PC-3 (cell line): ENCODE data around the gene USP33. TPM values are rescaled to one million over a fixed set of nuclear protein-coding genes. Genes with fewer than 3 reads are reported as not detected.
A peak's percentile ranks its signal among the peaks of the same experiment; 100 is the strongest.
"Not testable (repeated sequence)": the region's sequence is repeated elsewhere in the genome, so short reads cannot be mapped to it uniquely, and the experiment has no call there.

Source experiments
- ATAC-seq: fragments of 200-7000 bp; cut with Tn5 transposase; 2 replicates; pipeline ENCODE4 v1.9.1; 2020; ENCODE audit warnings: mild to moderate bottlenecking, moderate library complexity
- BruUV-seq: library from RNA; stranded (reverse); fragments of 400-500 nt; replicated peaks from 2 replicates; lab custom pipeline; 2021; lab: Mats Ljungman, UMichigan
- CTCF ChIA-PET: fragments of 300-600 bp; sonication (Branson Sonifier 250); formaldehyde crosslinking; loops from one replicate; lab custom pipeline; 2022; ENCODE audit warnings: antibody characterized with exemption; lab: Charles Lee
- POLR2A ChIA-PET: fragments of 300-600 bp; sonication (Branson Sonifier 250); formaldehyde crosslinking; loops from one replicate; lab custom pipeline; 2022; ENCODE audit warnings: antibody characterized with exemption; ENCODE audit not compliant: unreplicated experiment; lab: Charles Lee
- DNase-seq: peaks from one replicate; pipeline ENCODE4 v3.0.0-alpha.2; 2015
- H2AFZ ChIP-seq: fragments of 300-600 bp; sonication (generic); 2 replicates; pipeline ENCODE4 v1.6.0; 2016; ENCODE audit warnings: antibody characterized with exemption, low read length
- H3F3A ChIP-seq: fragments of 300-600 bp; sonication (generic); one replicate; pipeline ENCODE4 v1.6.0; 2017; ENCODE audit warnings: antibody characterized with exemption, low read length, control low read depth, mild to moderate bottlenecking; ENCODE audit not compliant: unreplicated experiment
- H3K27ac ChIP-seq: fragments of 300-600 bp; sonication (generic); 2 replicates; pipeline ENCODE4 v1.5.1; 2016; ENCODE audit warnings: mild to moderate bottlenecking, low read length
- H3K27me3 ChIP-seq: fragments of 300-600 bp; sonication (generic); 2 replicates; pipeline ENCODE4 v1.6.1; 2016; ENCODE audit warnings: low read length, mixed read lengths
- H3K36me3 ChIP-seq: fragments of 300-600 bp; sonication (generic); 2 replicates; pipeline ENCODE4 v1.6.1; 2016; ENCODE audit warnings: low read depth, mixed run types, low read length, mixed read lengths
- H3K4me1 ChIP-seq: fragments of 300-600 bp; sonication (generic); 2 replicates; pipeline ENCODE4 v1.5.1; 2016; ENCODE audit warnings: low read length; ENCODE audit not compliant: insufficient read depth
- H3K4me2 ChIP-seq: fragments of 300-600 bp; sonication (generic); 2 replicates; pipeline ENCODE4 v1.6.0; 2016; ENCODE audit warnings: low read length
- H3K4me3 ChIP-seq: fragments of 300-600 bp; sonication (generic); 2 replicates; pipeline ENCODE4 v1.5.1; 2016; ENCODE audit warnings: mild to moderate bottlenecking, low read length, mixed read lengths
- H3K79me2 ChIP-seq: fragments of 300-600 bp; sonication (generic); 2 replicates; pipeline ENCODE4 v1.6.1; 2017; ENCODE audit warnings: low read length, mixed read lengths
- H3K9ac ChIP-seq: fragments of 300-600 bp; sonication (generic); 2 replicates; pipeline ENCODE4 v1.6.0; 2016; ENCODE audit warnings: mild to moderate bottlenecking, low read length
- H3K9me2 ChIP-seq: fragments of 300-600 bp; sonication (generic); replicated peaks from 2 replicates; pipeline ENCODE4 v1.6.1; 2016; ENCODE audit warnings: mixed run types, low read length, mixed read lengths
- H3K9me3 ChIP-seq: fragments of 300-600 bp; sonication (generic); 2 replicates; pipeline ENCODE4 v1.6.1; 2016; ENCODE audit warnings: low read length, mixed read lengths
- H4K20me1 ChIP-seq: fragments of 300-600 bp; sonication (generic); 2 replicates; pipeline ENCODE4 v1.6.1; 2016; ENCODE audit warnings: low read length, mixed read lengths
- EZH2 ChIP-seq: fragments of 300-600 bp; sonication (generic); IDR thresholded peaks from one replicate; pipeline ENCODE4 v1.6.1; 2017; ENCODE audit warnings: antibody characterized with exemption, mild to moderate bottlenecking, low read length; ENCODE audit not compliant: unreplicated experiment
- EZH2phosphoT487 ChIP-seq: fragments of 300-600 bp; sonication (generic); IDR thresholded peaks from 2 replicates; pipeline ENCODE4 v1.6.1; 2018; ENCODE audit warnings: mild to moderate bottlenecking, antibody characterized with exemption, low read length, borderline replicate concordance
- intact Hi-C: fragments of 100-400 bp; cut with micrococcal nuclease; formaldehyde crosslinking; loops from 2 replicates; pipeline ENCODE4 v1.9.0; 2023
- total RNA-seq: library from RNA; depleted of rRNA; stranded (reverse); fragments of >200 nt; gene quantifications from 2 replicates; pipeline ENCODE4 v1.2.3, GENCODE V29; 2014
- TF ChIP-seq, protein P1 (sequence below): fragments of 300-600 bp; sonication (generic); conservative IDR thresholded peaks from 2 replicates; pipeline ENCODE4 v1.5.1; 2017; ENCODE audit warnings: antibody characterized with exemption, low read depth, mild to moderate bottlenecking, low read length

The USP33 gene
- total RNA-seq, 1 experiment from 2014 or later = 42.6 TPM

DNA sequence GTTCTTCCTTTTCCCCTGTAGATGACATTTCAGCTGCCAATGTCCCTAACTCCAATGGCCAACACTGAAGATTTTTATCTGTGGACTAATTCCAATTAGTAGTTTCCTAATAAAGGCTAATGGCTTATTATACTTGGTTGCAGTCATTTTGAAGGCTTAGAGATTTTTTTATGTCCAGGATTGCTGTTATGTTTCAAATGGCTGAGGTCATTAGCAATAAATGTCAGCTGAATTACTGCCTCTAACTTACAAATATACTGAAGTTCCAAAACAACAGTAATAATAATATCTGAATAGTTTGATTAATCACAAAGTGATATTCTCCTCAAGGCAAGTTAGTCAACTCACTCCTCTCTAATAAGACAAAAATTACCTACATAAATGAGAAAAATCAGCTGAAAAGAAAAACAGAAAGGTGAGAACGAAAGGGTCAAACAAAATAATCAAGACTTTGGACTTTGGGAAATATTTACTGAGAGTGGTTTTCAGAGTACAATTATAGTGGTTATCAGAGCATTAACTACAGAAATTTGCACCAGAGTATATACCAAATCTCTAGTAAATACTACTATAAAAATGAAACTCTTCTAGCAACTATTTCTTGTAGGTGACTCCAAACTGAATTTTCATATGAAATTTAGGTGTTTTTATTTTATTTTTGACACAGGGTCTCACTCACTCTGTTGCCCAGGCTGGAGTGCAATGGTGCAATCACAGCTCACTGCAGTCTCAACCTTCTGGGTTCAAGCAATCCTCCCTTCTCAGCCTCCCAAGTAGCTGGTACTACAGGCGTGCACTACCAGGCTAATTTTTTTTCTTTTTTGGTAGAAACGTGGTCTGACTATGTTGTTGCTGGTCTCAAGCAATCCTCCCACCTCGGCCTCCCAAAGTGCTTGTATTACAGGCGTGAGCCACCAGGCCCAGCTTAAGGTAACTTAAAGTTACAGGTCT, 80.7 kb downstream of the USP33 start:
- Histone ChIP-seq H3F3A (no peaks in the 10 kb centered on the region), H3K27ac (no peak overlapping the region), H3K4me2 (peak overlapping the region; percentile 5; the same call in 1 of the 2 replicates), H3K27me3 (no peaks in the 10 kb centered on the region), H3K9ac (no peak overlapping the region), H3K36me3 (peaks cover 3% of the 10 kb centered on the region; the same call in 1 of the 2 replicates), H3K9me3 (no peaks in the 10 kb centered on the region), H3K4me1 (peaks cover 35% of the 10 kb centered on the region), H3K79me2 (peaks cover 88% of the 10 kb centered on the region), H3K9me2 (no peaks in the 10 kb centered on the region), H3K4me3 (no peak overlapping the region), H4K20me1 (peaks cover 63% of the 10 kb centered on the region), H2AFZ (no peak overlapping the region)
- DNase-seq = no peak
- no TSS peak for BruUV-seq
- intact Hi-C loops = loop anchor here (10.0 kb wide), 1 partner anchor 54 kb away; no protein-coding TSS in a partner anchor
- POLR2A ChIA-PET = no interaction called here
- TF ChIP-seq, protein P1, sequence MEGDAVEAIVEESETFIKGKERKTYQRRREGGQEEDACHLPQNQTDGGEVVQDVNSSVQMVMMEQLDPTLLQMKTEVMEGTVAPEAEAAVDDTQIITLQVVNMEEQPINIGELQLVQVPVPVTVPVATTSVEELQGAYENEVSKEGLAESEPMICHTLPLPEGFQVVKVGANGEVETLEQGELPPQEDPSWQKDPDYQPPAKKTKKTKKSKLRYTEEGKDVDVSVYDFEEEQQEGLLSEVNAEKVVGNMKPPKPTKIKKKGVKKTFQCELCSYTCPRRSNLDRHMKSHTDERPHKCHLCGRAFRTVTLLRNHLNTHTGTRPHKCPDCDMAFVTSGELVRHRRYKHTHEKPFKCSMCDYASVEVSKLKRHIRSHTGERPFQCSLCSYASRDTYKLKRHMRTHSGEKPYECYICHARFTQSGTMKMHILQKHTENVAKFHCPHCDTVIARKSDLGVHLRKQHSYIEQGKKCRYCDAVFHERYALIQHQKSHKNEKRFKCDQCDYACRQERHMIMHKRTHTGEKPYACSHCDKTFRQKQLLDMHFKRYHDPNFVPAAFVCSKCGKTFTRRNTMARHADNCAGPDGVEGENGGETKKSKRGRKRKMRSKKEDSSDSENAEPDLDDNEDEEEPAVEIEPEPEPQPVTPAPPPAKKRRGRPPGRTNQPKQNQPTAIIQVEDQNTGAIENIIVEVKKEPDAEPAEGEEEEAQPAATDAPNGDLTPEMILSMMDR = no peak
- TF ChIP-seq EZH2phosphoT487 (no peak), EZH2 (no peak)
- CTCF ChIA-PET = no interaction called here
- no peak for ATAC-seq

DNA sequence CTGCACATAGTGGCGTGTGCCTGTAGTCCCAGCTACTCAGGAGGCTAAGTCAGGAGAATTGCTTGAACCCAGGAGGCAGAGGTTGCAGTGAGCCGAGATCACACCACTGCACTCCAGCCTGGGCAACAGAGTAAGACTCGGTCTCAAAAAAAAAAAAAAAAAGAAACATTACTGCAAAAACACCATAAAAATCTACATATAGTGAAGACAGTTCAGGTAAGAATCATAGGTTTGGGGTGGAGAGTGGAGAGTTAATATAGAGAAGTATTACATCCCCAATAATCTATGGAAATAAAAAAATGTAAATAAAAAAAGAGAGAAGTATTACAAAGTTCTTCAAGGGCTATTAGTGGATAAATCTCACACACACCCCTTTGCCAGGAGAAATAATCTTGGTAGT, 84.8 kb downstream of the USP33 start:
- H3K9me3 ChIP-seq, BruUV-seq, H3K4me3 ChIP-seq, H2AFZ ChIP-seq, H3K9ac ChIP-seq, H3K27ac ChIP-seq, H3F3A ChIP-seq, H3K4me2 ChIP-seq, CTCF ChIA-PET, H3K27me3 ChIP-seq, POLR2A ChIA-PET, ATAC-seq, H3K9me2 ChIP-seq, H3K36me3 ChIP-seq, DNase-seq: not testable (repeated sequence)
- peaks cover 26% of the 10 kb centered on the region for H3K4me1 ChIP-seq
- intact Hi-C loops = loop anchor here (10.0 kb wide), 1 partner anchor 50 kb away; no protein-coding TSS in a partner anchor
- H3K79me2 ChIP-seq = peaks cover 100% of the 10 kb centered on the region
- H4K20me1 ChIP-seq = peaks cover 65% of the 10 kb centered on the region

DNA sequence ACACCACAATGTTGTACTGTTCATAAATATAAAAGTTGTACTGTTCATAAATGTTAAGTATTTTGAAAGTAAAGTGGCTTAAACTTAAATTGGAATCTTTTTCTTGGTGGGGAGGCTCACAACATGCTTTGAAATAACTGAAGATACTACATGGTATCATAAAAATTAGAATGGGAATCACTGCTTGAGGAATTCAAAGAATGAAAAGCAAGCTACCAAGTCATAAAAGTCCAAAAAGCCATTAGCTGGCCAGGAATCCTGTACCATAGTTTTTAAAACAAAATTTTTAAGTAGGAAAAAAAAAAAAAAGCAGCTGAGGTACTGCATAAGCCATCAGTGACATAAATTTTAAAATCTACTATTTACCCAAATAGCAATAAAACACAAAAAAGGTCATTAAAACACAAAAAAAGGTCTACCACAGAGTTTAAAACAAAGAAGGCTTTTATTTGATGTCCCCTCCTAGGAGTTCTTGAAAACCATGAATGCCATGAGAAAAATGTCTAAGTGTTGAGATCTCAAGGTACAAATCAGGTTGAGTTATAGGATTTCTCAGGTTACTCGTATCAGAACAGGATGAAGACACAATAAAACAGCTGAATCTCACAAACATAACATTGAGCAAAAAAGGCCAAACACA, 85.8 kb downstream of the USP33 start:
- H3K4me3 ChIP-seq = no peak overlapping the region
- H3K4me1 ChIP-seq = peaks cover 25% of the 10 kb centered on the region
- H3K36me3 ChIP-seq = peaks cover 3% of the 10 kb centered on the region; the same call in 1 of the 2 replicates
- TF ChIP-seq EZH2 (no peak), EZH2phosphoT487 (no peak)
- TF ChIP-seq, protein P1 = no peak
- H4K20me1 ChIP-seq = peaks cover 62% of the 10 kb centered on the region
- H2AFZ ChIP-seq = no peak overlapping the region
- no peak overlapping the region for H3K4me2 ChIP-seq
- no TSS peak for BruUV-seq
- H3K79me2 ChIP-seq = peaks cover 100% of the 10 kb centered on the region
- ChIA-PET POLR2A (interaction anchor here (0.6 kb wide), 1 partner anchor 63 kb away, joined by 4 read pairs; no protein-coding TSS in a partner anchor), CTCF (no interaction called here)
- ATAC-seq = peak; percentile 53
- intact Hi-C loops = loop anchor here (10.0 kb wide), 1 partner anchor 49 kb away; no protein-coding TSS in a partner anchor
- H3K9me2 ChIP-seq = no peaks in the 10 kb centered on the region
- no peaks in the 10 kb centered on the region for H3K9me3 ChIP-seq
- no peaks in the 10 kb centered on the region for H3F3A ChIP-seq
- H3K27me3 ChIP-seq = no peaks in the 10 kb centered on the region
- H3K27ac ChIP-seq = no peak overlapping the region
- no peak overlapping the region for H3K9ac ChIP-seq
- DNase-seq = no peak
